Nephron progenitor cell (in vitro differentiated cells): Measurements from ENCODE around the gene HAGHL.

ENCODE experiments used
- DNase-seq: peaks from one replicate; pipeline ENCODE4 v3.0.0; 2021
- H3K27ac Mint-ChIP-seq: 2 replicates; pipeline ENCODE4 v1.8.0; 2021; ENCODE audit warnings: mild to moderate bottlenecking, moderate library complexity, mixed read lengths
- H3K27me3 Mint-ChIP-seq: 2 replicates; pipeline ENCODE4 v1.8.0; 2021; ENCODE audit warnings: mild to moderate bottlenecking, low read depth, mixed read lengths; ENCODE audit not compliant: poor library complexity
- H3K36me3 Mint-ChIP-seq: 2 replicates; pipeline ENCODE4 v1.8.0; 2021; ENCODE audit warnings: low read depth, mixed read lengths
- H3K4me1 Mint-ChIP-seq: 2 replicates; pipeline ENCODE4 v1.8.0; 2021; ENCODE audit warnings: mixed read lengths
- H3K4me3 Mint-ChIP-seq: 2 replicates; pipeline ENCODE4 v1.8.0; 2021; ENCODE audit warnings: mild to moderate bottlenecking, moderate library complexity, mixed read lengths
- H3K9me3 Mint-ChIP-seq: 2 replicates; pipeline ENCODE4 v1.8.0; 2021; ENCODE audit warnings: mild to moderate bottlenecking, moderate library complexity, mixed read lengths
- TF ChIP-seq, protein P1 (sequence below): fragments of 200-600 bp; sonication (generic); IDR thresholded peaks from 2 replicates; pipeline ENCODE4 v1.5.0; 2021; ENCODE audit warnings: antibody characterized with exemption

Gene HAGHL

DNA sequence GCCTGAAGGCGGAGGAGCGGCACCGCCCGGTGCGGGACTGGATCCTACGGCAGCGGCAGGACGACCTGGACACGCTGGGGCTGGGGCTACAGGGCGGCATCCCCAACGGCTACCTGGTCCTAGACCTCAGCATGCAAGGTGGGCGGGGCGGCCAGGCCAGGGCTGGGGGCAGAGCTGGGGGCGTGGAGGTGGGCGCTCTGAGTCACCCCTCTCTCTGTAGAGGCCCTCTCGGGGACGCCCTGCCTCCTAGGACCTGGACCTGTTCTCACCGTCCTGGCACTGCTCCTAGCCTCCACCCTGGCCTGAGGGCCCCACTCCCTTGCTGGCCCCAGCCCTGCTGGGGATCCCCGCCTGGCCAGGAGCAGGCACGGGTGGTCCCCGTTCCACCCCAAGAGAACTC, 41.5 kb downstream of the HAGHL start:
- DNase-seq, result no peak
- TF ChIP-seq, protein P1, sequence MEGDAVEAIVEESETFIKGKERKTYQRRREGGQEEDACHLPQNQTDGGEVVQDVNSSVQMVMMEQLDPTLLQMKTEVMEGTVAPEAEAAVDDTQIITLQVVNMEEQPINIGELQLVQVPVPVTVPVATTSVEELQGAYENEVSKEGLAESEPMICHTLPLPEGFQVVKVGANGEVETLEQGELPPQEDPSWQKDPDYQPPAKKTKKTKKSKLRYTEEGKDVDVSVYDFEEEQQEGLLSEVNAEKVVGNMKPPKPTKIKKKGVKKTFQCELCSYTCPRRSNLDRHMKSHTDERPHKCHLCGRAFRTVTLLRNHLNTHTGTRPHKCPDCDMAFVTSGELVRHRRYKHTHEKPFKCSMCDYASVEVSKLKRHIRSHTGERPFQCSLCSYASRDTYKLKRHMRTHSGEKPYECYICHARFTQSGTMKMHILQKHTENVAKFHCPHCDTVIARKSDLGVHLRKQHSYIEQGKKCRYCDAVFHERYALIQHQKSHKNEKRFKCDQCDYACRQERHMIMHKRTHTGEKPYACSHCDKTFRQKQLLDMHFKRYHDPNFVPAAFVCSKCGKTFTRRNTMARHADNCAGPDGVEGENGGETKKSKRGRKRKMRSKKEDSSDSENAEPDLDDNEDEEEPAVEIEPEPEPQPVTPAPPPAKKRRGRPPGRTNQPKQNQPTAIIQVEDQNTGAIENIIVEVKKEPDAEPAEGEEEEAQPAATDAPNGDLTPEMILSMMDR, result no peak
- Mint-ChIP-seq H3K4me1 (peaks cover 10% of the 10 kb centered on the region), H3K36me3 (no peaks in the 10 kb centered on the region), H3K4me3 (no peak overlapping the region), H3K27me3 (no peaks in the 10 kb centered on the region), H3K27ac (no peak overlapping the region), H3K9me3 (no peaks in the 10 kb centered on the region)

DNA sequence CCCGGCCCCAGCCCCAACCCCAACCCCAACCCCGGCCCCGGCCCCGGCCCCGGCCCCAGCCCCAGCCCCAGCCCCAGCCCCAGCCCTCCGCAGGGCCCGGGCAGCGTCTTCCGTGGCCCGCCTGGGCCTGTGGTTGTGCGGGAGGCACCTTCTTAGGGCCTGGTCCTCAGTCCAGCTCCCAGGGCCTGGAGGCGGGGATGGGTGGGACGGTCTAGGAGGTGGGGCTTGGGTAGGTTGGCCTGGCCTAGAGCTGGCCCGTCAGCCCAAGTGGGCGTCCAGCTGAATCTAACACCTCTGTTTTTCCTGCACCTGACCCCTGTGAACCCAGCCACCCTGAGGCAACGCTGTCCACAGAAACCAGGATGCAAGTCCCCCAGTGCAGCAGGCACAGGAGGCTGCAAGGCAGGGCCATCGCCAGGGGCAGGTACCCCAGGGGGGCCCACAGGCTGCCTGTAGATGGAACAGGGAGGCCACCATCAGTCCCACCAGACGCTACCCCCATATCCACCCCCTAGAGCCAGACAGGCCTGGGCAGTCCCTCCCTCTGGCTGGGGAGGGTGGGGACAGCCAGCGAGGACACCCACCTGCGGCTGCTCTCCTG, 42.4 kb downstream of the HAGHL start:
- H3K4me3 Mint-ChIP-seq, result no peak overlapping the region
- TF ChIP-seq, protein P1, result no peak
- DNase-seq, result no peak
- H3K27ac Mint-ChIP-seq, result no peak overlapping the region
- H3K27me3 Mint-ChIP-seq, result no peaks in the 10 kb centered on the region
- peaks cover 10% of the 10 kb centered on the region for H3K4me1 Mint-ChIP-seq
- H3K36me3 Mint-ChIP-seq, result no peaks in the 10 kb centered on the region
- no peaks in the 10 kb centered on the region for H3K9me3 Mint-ChIP-seq

DNA sequence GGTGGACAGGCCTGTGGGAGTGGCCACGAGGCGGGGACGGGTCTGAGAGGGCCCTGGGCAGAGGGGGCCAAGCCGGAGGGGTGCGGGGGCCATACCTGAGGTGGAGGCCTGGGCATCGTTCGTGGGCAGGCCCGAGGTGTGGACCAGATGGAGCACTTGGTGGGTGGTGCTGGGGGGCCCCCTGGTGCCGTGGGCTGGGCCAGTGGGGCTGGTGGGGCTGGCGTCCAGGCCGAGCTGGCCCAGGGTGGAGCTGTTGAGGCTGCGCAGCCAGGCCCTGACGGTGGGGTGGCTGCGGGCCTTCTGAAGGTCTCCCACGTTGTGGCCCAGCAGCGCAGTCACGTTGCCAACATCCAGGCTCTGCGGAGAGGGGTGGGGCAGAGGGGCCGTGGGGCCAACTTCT, 43.0 kb downstream of the HAGHL start:
- Mint-ChIP-seq H3K27me3 (no peaks in the 10 kb centered on the region), H3K4me1 (peaks cover 10% of the 10 kb centered on the region), H3K4me3 (no peak overlapping the region), H3K36me3 (no peaks in the 10 kb centered on the region), H3K27ac (no peak overlapping the region), H3K9me3 (no peaks in the 10 kb centered on the region)
- no peak for DNase-seq
- TF ChIP-seq, protein P1, result no peak

DNA sequence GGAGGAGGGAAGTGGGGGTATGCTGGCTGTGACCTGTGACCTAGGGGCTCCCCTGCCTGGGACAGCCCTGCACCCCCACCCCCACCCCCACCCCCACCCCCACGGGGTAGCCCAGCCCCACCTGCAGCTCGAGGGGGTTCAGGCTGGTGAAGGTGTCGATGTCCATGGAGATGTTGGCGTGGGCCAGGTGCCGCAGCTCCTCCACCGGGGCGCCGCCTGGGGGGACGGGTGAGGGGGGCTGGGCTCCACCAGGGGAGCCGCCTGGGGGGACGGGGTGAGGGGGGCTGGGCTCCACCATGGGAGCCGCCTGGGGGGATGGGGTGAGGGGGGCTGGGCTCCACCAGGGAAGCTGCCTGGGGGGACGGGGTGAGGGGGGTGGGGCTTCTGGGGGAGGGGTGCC, 43.5 kb downstream of the HAGHL start:
- Mint-ChIP-seq H3K4me3 (no peak overlapping the region), H3K27me3 (no peaks in the 10 kb centered on the region), H3K36me3 (no peaks in the 10 kb centered on the region), H3K27ac (no peak overlapping the region), H3K9me3 (no peaks in the 10 kb centered on the region), H3K4me1 (peaks cover 10% of the 10 kb centered on the region)
- TF ChIP-seq, protein P1, result no peak
- DNase-seq, result no peak

DNA sequence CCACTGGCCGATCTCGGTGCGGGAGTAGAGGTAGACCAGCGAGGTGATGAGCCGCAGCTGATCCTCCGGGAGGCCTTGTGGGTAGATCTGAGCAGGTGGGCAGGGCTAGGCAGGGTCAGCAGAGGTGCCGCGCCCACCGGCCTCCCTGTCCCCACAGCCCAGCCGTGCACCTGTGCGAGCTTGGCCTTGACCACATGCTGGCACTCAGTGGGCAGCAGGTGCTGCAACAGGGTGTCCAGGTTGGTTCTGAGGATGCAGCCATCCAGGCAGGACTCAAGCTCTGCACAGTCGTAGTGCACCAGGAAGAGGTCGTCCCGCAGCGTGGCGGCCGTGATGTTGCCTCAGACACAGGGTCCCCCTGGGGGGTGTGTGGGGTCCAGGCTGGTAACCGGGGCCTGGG, 46.1 kb downstream of the HAGHL start:
- DNase-seq, result no peak
- Mint-ChIP-seq H3K4me1 (peaks cover 11% of the 10 kb centered on the region), H3K27me3 (peaks cover 3% of the 10 kb centered on the region), H3K4me3 (no peak overlapping the region), H3K27ac (no peak overlapping the region), H3K36me3 (no peaks in the 10 kb centered on the region), H3K9me3 (no peaks in the 10 kb centered on the region)
- TF ChIP-seq, protein P1, result no peak
